NCI-H748 (cell line): ENCODE measurements around the gene MBP.

Experiments
- DNase-seq: peaks from one replicate; lab custom pipeline; 2025; ENCODE audit not compliant: unreplicated experiment; lab: John Stamatoyannopoulos, UW

Gene MBP

DNA sequence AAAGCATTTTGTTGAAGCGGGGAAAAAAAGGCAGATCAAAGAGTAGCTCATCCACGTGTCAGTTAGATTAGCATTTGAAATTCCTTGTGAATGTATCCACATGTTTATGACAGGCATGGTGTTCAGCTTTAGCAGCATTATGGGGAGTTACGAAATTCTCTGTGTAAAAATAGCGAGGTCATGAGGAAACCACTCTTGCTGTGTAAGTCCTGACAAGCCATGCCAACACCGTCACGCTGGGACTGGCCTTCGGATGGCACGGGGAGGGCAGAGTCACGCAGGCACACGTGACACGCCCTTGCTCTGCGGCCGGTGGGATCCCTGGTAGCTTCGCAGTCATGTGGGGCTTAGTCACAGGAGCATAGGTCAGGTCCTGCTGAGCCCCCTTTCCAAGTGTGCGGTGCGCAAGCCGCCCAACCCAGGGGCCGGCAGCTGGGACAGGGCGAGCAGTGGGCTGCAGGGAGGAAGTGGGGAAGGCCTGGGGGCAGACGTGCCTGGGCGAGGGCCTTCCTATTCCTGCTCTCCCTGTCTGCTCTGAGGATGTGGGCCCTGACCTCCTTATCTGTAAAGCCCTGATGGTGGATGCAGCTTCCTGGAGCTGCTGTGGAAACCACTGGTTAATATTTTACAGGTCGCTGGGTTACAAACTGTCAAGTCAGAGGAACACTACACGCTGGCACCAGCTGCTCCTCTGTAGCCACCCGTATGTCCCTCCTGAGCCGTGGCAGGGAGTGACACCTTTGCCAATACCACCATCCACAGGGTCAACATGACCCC is 18.0 kb downstream of the MBP start:
- no peak for DNase-seq

- no peak for DNase-seq
These were observed 18.5 kb downstream of the MBP start for GRCh38 chr18:77114152-77114414.

DNA sequence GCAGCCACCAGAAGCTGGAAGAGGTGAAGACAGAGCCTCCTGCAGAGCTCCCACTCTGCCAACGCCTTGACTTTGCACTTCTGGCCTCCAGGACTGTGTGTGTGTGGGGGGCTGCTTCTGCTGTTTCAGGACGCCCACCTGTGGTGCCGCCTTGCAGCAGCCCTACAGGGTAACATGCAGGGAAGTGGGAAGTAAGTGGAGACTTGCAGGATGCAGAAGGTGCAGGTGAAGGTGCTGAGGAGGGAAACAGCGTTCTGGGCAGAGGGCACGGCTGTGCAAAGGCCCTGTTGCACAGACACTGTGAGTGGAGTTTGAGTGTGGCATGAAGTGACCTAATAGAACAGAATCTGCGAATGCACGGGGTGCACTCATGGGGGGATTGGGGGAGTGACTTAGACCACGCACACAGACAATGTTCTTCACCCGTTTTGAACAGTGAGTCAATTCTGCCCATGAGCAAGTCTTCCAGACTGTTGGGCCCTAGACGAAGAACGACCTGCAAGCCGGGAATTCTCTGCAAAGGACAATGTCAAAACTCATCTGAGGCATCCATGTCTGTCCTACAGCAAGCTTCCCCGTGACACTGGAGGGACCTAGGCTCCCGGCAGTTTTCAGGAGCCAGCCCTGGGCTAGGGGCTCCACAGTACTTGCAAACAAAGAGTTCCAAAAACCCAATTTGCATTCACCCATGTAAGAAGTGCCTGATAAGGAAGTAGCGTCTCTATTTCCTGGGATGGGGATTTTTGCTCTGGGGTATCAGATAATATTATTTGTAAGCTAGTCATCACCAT is 19.0 kb downstream of the MBP start:
- DNase-seq = no peak

GRCh38 chr18:77112747-77113092 is 19.9 kb downstream of the MBP start:
- DNase-seq = no peak

GRCh38 chr18:77111951-77112746 is 20.4 kb downstream of the MBP start:
- DNase-seq = no peak

DNA sequence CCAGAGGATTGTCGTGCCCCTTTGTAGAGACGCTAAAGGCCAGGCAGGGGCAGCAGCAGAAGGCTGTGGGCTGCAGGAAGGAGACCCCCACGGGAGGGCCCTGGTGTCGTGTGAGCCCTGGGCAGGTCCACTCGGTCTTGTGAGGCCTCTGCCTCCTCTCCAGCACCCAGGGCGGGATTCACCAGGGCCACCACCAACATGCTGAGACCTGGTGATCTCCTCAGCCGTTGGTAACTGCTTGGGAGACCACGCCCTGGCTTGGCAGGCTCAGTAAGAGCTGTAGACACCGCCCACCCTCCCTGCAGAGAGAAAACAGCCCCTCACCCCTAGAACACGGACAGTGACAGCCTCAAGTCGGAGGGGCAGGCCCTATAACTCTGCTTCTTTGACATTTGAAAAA is 21.1 kb downstream of the MBP start:
- no peak for DNase-seq

GRCh38 chr18:77110936-77111335 is 21.6 kb downstream of the MBP start:
- no peak for DNase-seq

DNA sequence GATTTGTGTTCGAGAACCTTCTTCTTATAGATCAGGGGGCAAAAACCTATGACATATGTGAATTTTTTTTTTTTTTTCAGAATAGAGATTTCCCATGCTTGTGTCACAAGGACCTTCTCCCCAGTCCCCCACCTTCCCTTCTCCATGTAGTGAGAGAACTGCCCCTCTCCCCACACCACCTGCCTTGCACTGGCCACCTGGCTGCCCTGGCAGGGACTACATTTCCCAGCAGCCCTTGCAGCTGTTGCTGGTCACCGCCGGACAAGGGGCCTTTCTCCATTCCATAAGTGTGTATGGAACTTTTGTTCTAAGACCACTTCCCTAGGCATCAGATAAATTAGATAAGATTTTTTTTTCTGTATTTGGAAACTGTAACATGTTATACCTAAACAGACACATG is 22.2 kb downstream of the MBP start:
- DNase-seq = no peak

DNA sequence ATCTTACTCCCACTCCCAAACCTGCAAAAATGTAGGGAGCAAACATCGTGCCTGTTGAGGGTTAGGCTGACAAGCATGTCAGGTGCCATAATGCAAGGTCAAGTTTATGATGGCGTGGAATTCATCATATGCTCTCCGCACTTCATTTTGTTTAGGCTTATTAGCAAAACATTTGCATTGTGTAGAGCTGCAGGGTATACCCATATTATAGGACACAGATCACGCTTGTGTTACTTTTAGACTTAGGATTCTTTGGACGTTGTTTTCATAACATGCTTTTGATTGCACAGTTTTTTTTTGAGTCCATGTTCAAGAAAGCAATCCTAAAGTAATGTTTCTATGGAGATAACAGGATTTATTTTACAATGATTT is 22.9 kb downstream of the MBP start:
- no peak for DNase-seq

DNA sequence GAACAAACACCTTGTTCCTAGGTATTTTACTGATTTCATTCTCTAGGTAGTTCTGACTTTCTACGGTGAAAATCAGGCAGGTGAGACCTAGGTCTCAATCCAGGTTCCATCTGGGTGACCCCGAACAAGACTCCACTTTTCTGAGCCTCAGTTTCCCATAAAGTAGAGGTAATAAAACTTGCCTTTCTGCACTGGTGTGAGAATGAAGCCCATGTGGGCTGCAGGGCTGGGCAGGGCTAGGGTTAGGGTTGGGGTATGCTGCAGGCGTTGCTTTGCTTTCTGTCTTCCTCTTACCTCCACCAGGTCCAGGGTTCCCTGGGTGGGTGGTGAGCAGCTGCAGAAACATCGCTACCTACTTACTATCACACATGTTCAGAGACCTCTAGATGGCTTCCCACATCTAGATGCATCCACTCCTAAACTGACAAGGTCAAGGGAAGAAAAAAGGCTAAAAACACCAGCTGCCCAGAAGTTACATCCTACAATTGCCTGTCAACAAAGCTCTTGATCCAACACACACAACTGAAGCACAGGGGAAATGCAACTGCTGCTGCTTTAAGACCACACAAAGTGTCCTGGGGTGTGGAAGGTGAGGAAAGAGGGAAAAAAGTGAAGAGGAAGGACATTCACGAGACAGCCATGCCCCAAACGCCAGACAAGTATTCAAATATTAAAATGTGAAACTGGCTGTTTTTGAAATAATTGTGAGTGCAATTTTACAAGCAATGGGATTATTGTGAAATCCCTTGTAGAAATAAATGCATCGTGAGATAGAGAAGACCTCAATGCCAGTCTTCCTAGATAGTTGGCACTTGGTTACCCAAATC is 23.5 kb downstream of the MBP start:
- no peak for DNase-seq

- no peak for DNase-seq
These were observed 24.4 kb downstream of the MBP start for GRCh38 chr18:77108001-77108692.

GRCh38 chr18:77107292-77107691 is 25.3 kb downstream of the MBP start:
- no peak for DNase-seq

DNA sequence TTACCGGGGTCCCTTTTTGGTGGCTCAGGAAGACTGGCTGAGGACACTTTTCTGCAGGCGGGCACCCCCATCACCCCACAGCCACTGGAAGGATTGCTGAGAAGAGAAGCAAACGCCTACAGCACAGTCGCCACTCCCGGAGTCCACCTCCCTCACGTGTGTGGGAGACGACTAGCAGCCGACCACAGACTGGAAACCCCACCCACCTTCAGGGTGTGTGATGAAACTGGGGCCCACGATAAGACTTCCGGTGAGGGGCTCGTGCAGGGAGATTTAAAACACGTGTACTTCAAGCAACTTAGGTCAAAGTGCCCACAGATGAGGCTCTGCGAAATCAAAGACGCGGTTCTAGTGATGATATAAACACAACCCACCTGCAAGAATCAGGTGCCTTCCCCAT is 26.3 kb downstream of the MBP start:
- no peak for DNase-seq

- DNase-seq = no peak
These were observed 26.9 kb downstream of the MBP start for GRCh38 chr18:77105680-77106079.

GRCh38 chr18:77105028-77105427 is 27.6 kb downstream of the MBP start:
- no peak for DNase-seq

DNA sequence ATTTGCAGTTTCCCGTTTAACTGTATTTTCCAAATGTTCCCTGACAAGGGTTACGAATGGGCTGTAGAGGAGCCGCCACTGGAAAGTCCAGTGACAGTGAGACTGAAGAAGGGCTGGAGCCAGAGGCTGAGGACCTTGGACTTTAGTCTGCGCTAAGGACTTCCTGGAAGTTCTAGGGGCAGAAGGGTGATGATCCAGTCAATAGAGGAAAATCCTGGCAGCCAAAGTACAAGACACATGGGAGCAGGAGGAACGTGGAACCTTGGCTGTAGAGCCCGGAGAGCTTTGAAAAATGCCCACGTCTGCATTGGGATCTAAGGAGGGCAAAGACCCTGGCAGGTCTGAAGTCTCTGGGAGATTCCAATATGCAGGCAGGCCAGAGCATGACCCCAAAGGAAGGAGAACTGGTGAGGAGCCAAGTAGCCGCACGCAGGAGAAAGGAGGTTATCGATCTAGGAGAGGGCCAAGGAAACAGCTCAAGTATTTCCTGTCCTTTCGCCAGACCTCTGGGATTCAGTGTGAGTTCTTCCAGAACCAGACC is 28.5 kb downstream of the MBP start:
- no peak for DNase-seq

DNA sequence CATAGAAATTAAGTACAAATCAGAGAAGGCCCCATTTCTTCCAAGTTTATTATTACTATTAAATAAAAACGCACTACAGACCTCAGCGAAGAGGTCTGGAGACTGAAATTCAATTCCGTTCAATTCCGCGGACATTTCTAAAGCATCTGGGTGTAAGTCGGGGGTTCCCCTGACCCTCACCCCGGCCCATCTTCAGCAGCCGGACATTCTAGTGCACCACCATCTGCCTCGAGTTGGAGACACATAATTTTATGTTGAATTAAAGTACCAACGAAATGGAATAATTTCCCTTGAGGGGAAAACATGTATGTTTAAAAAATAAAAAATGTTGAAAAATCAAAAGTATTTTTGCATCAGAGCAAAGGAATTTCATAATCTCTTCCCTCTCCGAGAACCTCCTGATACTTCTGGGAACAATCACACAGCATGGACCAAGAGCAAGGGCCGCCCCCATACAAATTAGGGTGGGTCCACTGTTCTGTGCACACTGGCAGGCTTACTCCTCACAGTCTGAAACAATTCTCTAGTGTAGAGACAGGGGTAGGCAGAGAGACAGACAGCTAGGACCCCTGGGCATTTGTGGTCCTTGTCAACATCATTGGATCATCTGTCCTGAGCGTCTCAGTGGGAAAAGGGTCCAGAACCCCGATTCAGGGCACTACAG is 29.3 kb downstream of the MBP start:
- no peak for DNase-seq

DNA sequence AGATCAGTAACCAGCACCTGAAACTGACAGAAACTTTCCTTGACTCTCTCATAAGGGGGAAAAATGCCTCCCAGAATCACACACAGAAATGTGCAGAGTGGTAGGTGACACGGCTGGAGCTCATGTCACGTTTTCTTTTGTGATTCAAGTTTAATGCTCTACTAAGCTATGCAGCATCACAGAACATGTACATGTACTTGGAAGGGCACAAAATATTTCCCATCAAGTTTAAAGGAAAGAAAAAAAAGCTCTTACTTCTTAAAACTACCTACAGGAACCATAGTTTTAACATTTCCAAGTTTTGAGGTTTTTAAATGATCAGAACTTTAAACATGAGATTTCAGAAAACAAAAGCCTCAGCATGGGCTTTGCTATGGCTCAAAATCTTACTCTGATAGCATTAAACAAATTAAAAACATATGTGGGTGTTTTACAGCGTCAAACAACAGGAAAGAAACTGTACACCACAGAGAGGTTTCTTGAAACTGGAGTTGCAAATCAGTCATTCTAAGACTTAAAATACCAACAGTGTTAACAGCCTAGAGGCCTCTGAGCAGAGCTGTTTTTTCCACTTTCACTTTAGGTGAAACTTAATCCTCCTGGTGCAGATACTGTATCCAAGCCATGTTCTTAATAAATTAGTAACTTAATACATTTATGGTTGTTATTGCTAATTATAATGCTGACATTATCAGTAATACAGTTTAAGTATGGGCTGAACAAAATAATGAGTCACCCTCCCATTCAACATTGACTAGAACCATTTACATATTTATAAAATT is 30.1 kb downstream of the MBP start:
- no peak for DNase-seq
